SU-DHL-6 (cell line): ENCODE measurements around the gene DUS3L.

Experiments
- H2AFZ ChIP-seq: fragments of 200-600 bp; sonication (generic); 2 replicates; pipeline ENCODE4 v1.6.1; 2014; ENCODE audit warnings: low read depth, mild to moderate bottlenecking, moderate library complexity, mixed read lengths, antibody characterized with exemption, low read length; ENCODE audit not compliant: severe bottlenecking
- H3F3A ChIP-seq: fragments of 200-600 bp; shearing (Covaris generic); 2 replicates; pipeline ENCODE4 v1.6.0; 2016; ENCODE audit warnings: antibody characterized with exemption, mild to moderate bottlenecking; ENCODE audit not compliant: insufficient read depth
- H3K27ac ChIP-seq: fragments of 200-600 bp; sonication (generic); 2 replicates; pipeline ENCODE4 v1.5.1; 2016; ENCODE audit warnings: low read depth, mild to moderate bottlenecking, low read length, moderate library complexity, mixed read lengths
- H3K27me3 ChIP-seq: fragments of 200-600 bp; sonication (generic), shearing (Covaris generic); 2 replicates; pipeline ENCODE4 v1.6.0; 2014; ENCODE audit warnings: mild to moderate bottlenecking, low read length
- H3K36me3 ChIP-seq: fragments of 200-600 bp; sonication (generic); 2 replicates; pipeline ENCODE4 v1.6.1; 2014; ENCODE audit warnings: mild to moderate bottlenecking, low read length, mixed read lengths
- H3K4me2 ChIP-seq: fragments of 300-600, 200-600 bp; shearing (Covaris generic), sonication (generic); 2 replicates; pipeline ENCODE4 v1.6.0; 2014; ENCODE audit warnings: low read length, low read depth, mild to moderate bottlenecking; ENCODE audit not compliant: poor library complexity, severe bottlenecking
- H3K4me3 ChIP-seq: fragments of 200-600 bp; sonication (generic); 2 replicates; pipeline ENCODE4 v1.5.1; 2014; ENCODE audit warnings: antibody characterized with exemption, low read length, mild to moderate bottlenecking, mixed read lengths; ENCODE audit not compliant: insufficient read depth, poor library complexity, severe bottlenecking
- H3K79me2 ChIP-seq: fragments of 200-600 bp; sonication (generic); 2 replicates; pipeline ENCODE4 v1.6.1; 2014; ENCODE audit warnings: mild to moderate bottlenecking, low read length, moderate library complexity; ENCODE audit not compliant: insufficient read depth
- H3K9ac ChIP-seq: fragments of 200-600 bp; sonication (generic); 2 replicates; pipeline ENCODE4 v1.7.0; 2014; ENCODE audit warnings: mild to moderate bottlenecking, low read length
- H3K9me2 ChIP-seq: fragments of 200-600 bp; sonication (generic); replicated peaks from 2 replicates; pipeline ENCODE4 v1.6.1; 2014; ENCODE audit warnings: low read length; ENCODE audit not compliant: insufficient read depth
- H3K9me3 ChIP-seq: fragments of 200-600 bp; sonication (generic); 2 replicates; pipeline ENCODE4 v1.6.1; 2014; ENCODE audit warnings: low read length, mixed read lengths; ENCODE audit not compliant: insufficient read depth
- H4K20me1 ChIP-seq: fragments of 200-600 bp; sonication (generic); 2 replicates; pipeline ENCODE4 v1.6.1; 2014; ENCODE audit warnings: low read depth, mild to moderate bottlenecking, antibody characterized with exemption, low read length, moderate library complexity, mixed read lengths
- EZH2phosphoT487 ChIP-seq: fragments of 200-600 bp; sonication (generic), shearing (Covaris generic); conservative IDR thresholded peaks from 2 replicates; pipeline ENCODE4 v1.6.1; 2018; ENCODE audit warnings: mild to moderate bottlenecking, antibody characterized with exemption, low read length, moderate library complexity, mixed read lengths
- TF ChIP-seq, protein P1 (sequence below): fragments of 200-600 bp; sonication (generic); IDR thresholded peaks from one replicate; pipeline ENCODE4 v1.5.1; 2017; ENCODE audit warnings: antibody characterized with exemption, mild to moderate bottlenecking, low read length, moderate library complexity; ENCODE audit not compliant: insufficient read depth, poor library complexity, severe bottlenecking

Gene DUS3L

GRCh38 chr19:5823579-5824281, 32.8 kb upstream of the DUS3L start:
- H3K27me3 ChIP-seq: no peaks in the 10 kb centered on the region
- no peaks in the 10 kb centered on the region for H3K9me2 ChIP-seq
- TF ChIP-seq, protein P1, sequence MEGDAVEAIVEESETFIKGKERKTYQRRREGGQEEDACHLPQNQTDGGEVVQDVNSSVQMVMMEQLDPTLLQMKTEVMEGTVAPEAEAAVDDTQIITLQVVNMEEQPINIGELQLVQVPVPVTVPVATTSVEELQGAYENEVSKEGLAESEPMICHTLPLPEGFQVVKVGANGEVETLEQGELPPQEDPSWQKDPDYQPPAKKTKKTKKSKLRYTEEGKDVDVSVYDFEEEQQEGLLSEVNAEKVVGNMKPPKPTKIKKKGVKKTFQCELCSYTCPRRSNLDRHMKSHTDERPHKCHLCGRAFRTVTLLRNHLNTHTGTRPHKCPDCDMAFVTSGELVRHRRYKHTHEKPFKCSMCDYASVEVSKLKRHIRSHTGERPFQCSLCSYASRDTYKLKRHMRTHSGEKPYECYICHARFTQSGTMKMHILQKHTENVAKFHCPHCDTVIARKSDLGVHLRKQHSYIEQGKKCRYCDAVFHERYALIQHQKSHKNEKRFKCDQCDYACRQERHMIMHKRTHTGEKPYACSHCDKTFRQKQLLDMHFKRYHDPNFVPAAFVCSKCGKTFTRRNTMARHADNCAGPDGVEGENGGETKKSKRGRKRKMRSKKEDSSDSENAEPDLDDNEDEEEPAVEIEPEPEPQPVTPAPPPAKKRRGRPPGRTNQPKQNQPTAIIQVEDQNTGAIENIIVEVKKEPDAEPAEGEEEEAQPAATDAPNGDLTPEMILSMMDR: peak; percentile 22
- TF ChIP-seq EZH2phosphoT487: no peak
- H3F3A ChIP-seq: no peaks in the 10 kb centered on the region
- H3K79me2 ChIP-seq: no peaks in the 10 kb centered on the region
- H3K9ac ChIP-seq: no peak overlapping the region
- H4K20me1 ChIP-seq: no peaks in the 10 kb centered on the region
- H3K4me3 ChIP-seq: no peak overlapping the region
- H2AFZ ChIP-seq: no peak overlapping the region
- H3K9me3 ChIP-seq: no peaks in the 10 kb centered on the region
- H3K4me2 ChIP-seq: no peak overlapping the region
- no peak overlapping the region for H3K27ac ChIP-seq
- H3K36me3 ChIP-seq: no peaks in the 10 kb centered on the region

DNA sequence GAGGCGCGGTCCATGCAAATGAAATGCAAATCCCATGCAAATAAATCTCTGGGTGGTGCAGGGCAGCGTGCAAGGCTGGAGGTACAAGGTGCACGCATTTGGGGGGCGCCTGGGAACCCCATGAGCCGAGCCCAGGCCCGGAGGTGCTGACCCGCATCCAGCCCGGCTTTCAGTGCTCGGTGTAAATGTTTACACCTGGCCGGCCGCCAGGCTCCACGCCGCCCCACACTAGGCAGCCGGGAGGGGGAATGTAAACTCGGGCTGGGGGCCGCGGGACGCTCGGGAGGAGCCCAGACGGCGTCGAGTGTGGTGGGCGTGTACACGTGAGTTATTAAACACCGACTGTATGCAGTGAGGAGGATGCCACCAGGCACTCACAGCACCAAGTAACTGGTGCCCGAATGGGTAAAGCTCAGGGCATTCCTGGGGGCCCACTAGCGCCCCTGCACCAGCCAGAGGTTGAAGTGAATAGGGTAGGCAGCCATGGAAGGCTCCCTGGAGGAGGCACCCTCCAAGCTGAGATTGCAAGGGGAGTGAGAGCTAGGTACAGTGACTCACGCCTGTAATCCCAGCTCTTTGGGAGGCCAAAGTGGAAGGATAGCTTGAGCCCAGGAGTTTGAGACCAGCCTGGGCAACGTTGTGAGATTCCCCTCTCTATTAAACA, 31.4 kb upstream of the DUS3L start:
- TF ChIP-seq EZH2phosphoT487: no peak
- TF ChIP-seq, protein P1: no peak
- H3K79me2 ChIP-seq: no peaks in the 10 kb centered on the region
- no peaks in the 10 kb centered on the region for H3K27me3 ChIP-seq
- H3K9me2 ChIP-seq: no peaks in the 10 kb centered on the region
- H4K20me1 ChIP-seq: no peaks in the 10 kb centered on the region
- no peaks in the 10 kb centered on the region for H3F3A ChIP-seq
- no peak overlapping the region for H3K9ac ChIP-seq
- H3K36me3 ChIP-seq: no peaks in the 10 kb centered on the region
- H3K4me2 ChIP-seq: no peak overlapping the region
- H2AFZ ChIP-seq: no peak overlapping the region
- no peak overlapping the region for H3K27ac ChIP-seq
- no peak overlapping the region for H3K4me3 ChIP-seq
- H3K9me3 ChIP-seq: no peaks in the 10 kb centered on the region

GRCh38 chr19:5821521-5822180, 30.7 kb upstream of the DUS3L start:
- Histone ChIP-seq H3K27ac (no peak overlapping the region), H3F3A (no peaks in the 10 kb centered on the region), H3K9me3 (no peaks in the 10 kb centered on the region), H3K27me3 (no peaks in the 10 kb centered on the region), H3K4me3 (no peak overlapping the region), H3K9ac (no peak overlapping the region), H3K9me2 (no peaks in the 10 kb centered on the region), H2AFZ (no peak overlapping the region), H3K79me2 (no peaks in the 10 kb centered on the region), H4K20me1 (no peaks in the 10 kb centered on the region), H3K36me3 (no peaks in the 10 kb centered on the region), H3K4me2 (no peak overlapping the region)
- TF ChIP-seq, protein P1: no peak
- TF ChIP-seq EZH2phosphoT487: no peak
